Endothelial cell (in vitro differentiated cells): ENCODE measurements around the gene FILIP1. TPM values are rescaled to one million over a fixed set of nuclear protein-coding genes. Genes with fewer than 3 reads are reported as not detected.

Source experiments
- DNase-seq: peaks from one replicate; pipeline ENCODE4 v3.0.0; 2021; ENCODE audit warnings: low spot score
- H3K27ac Mint-ChIP-seq: one replicate; pipeline ENCODE4 v1.8.0; 2021; ENCODE audit warnings: mixed read lengths, inconsistent platforms; ENCODE audit not compliant: unreplicated experiment
- H3K27me3 Mint-ChIP-seq: one replicate; pipeline ENCODE4 v1.8.0; 2021; ENCODE audit warnings: mild to moderate bottlenecking, moderate library complexity, mixed read lengths, inconsistent platforms; ENCODE audit not compliant: unreplicated experiment
- H3K36me3 Mint-ChIP-seq: one replicate; pipeline ENCODE4 v1.8.0; 2021; ENCODE audit warnings: mild to moderate bottlenecking, low read depth, mixed read lengths, inconsistent platforms; ENCODE audit not compliant: unreplicated experiment
- H3K4me1 Mint-ChIP-seq: one replicate; pipeline ENCODE4 v1.8.0; 2021; ENCODE audit warnings: mild to moderate bottlenecking, mixed read lengths, inconsistent platforms; ENCODE audit not compliant: unreplicated experiment
- H3K4me3 Mint-ChIP-seq: one replicate; pipeline ENCODE4 v1.8.0; 2021; ENCODE audit warnings: mild to moderate bottlenecking, mixed read lengths, inconsistent platforms; ENCODE audit not compliant: unreplicated experiment
- H3K9me3 Mint-ChIP-seq: one replicate; pipeline ENCODE4 v1.8.0; 2021; ENCODE audit warnings: mixed read lengths, inconsistent platforms; ENCODE audit not compliant: unreplicated experiment
- CTCF ChIP-seq: fragments of 200-600 bp; sonication (generic); IDR thresholded peaks from one replicate; pipeline ENCODE4 v1.5.0; 2021; ENCODE audit warnings: antibody characterized with exemption; ENCODE audit not compliant: unreplicated experiment
- total RNA-seq: library from RNA; stranded (reverse); fragmentation: NEBNext Ultra II Directional; extraction: Animal tissue kit (Norgen Biotek cat#: 25700); gene quantifications from one replicate; pipeline ENCODE4 v1.2.1, GENCODE V29; 2021; ENCODE audit not compliant: unreplicated experiment

Gene FILIP1
- total RNA-seq, 1 donor from 2014 or later: 32.0 TPM

- H3K4me3 Mint-ChIP-seq: no peak overlapping the region
- H3K36me3 Mint-ChIP-seq: peaks cover 19% of the 10 kb centered on the region
- H3K4me1 Mint-ChIP-seq: peaks cover 5% of the 10 kb centered on the region
- H3K9me3 Mint-ChIP-seq: no peaks in the 10 kb centered on the region
- H3K27me3 Mint-ChIP-seq: no peaks in the 10 kb centered on the region
- peak; percentile 76 for TF ChIP-seq CTCF
- H3K27ac Mint-ChIP-seq: no peak overlapping the region
- no peak for DNase-seq
Measured at GRCh38 chr6:75266716-75267291, 226.8 kb downstream of the FILIP1 start.

GRCh38 chr6:75263401-75263750 is 230.2 kb downstream of the FILIP1 start:
- no peak overlapping the region for H3K4me3 Mint-ChIP-seq
- no peak for DNase-seq
- H3K27me3 Mint-ChIP-seq: no peaks in the 10 kb centered on the region
- peaks cover 10% of the 10 kb centered on the region for H3K36me3 Mint-ChIP-seq
- no peak overlapping the region for H3K27ac Mint-ChIP-seq
- no peaks in the 10 kb centered on the region for H3K4me1 Mint-ChIP-seq
- no peaks in the 10 kb centered on the region for H3K9me3 Mint-ChIP-seq
- TF ChIP-seq CTCF: no peak

GRCh38 chr6:75262716-75263400 is 230.7 kb downstream of the FILIP1 start:
- TF ChIP-seq CTCF: no peak
- Mint-ChIP-seq H3K9me3 (no peaks in the 10 kb centered on the region), H3K27ac (no peak overlapping the region), H3K4me1 (peaks cover under 1% of the 10 kb centered on the region), H3K27me3 (no peaks in the 10 kb centered on the region), H3K36me3 (peaks cover 10% of the 10 kb centered on the region), H3K4me3 (peak overlapping the region; percentile 3)
- DNase-seq: no peak

- peaks cover 21% of the 10 kb centered on the region for H3K36me3 Mint-ChIP-seq
- DNase-seq: no peak
- H3K27me3 Mint-ChIP-seq: no peaks in the 10 kb centered on the region
- H3K27ac Mint-ChIP-seq: no peak overlapping the region
- peaks cover 8% of the 10 kb centered on the region for H3K4me1 Mint-ChIP-seq
- no peaks in the 10 kb centered on the region for H3K9me3 Mint-ChIP-seq
- no peak overlapping the region for H3K4me3 Mint-ChIP-seq
- no peak for TF ChIP-seq CTCF
Measured at GRCh38 chr6:75261299-75261698, 232.3 kb downstream of the FILIP1 start.

GRCh38 chr6:75257343-75258087 is 236.1 kb downstream of the FILIP1 start:
- Mint-ChIP-seq H3K27ac (peak overlapping the region; percentile 3), H3K9me3 (no peaks in the 10 kb centered on the region), H3K4me3 (peak overlapping the region; percentile 42), H3K36me3 (peaks cover 12% of the 10 kb centered on the region), H3K27me3 (peaks cover 1% of the 10 kb centered on the region), H3K4me1 (peaks cover 8% of the 10 kb centered on the region)
- no peak for DNase-seq
- TF ChIP-seq CTCF: no peak
